HepG2 (cell line): ENCODE measurements around the gene GPBAR1. TPM values are rescaled to one million over a fixed set of nuclear protein-coding genes. Genes with fewer than 3 reads are reported as not detected.

Experiments used
- DPF2 ChIP-seq: sonication (generic); formaldehyde crosslinking; IDR thresholded peaks from 2 replicates; pipeline ENCODE4 v1.4.0; 2020; ENCODE audit warnings: mild to moderate bottlenecking, low read depth, missing genetic modification reagents, borderline replicate concordance
- ERF ChIP-seq: IDR thresholded peaks from 2 replicates; pipeline ENCODE4 v1.6.1; 2018; ENCODE audit warnings: missing biosample characterization, missing genetic modification reagents
- ISL2 ChIP-seq: sonication (generic); formaldehyde crosslinking; IDR thresholded peaks from 2 replicates; pipeline ENCODE4 v1.5.0; 2020; ENCODE audit warnings: missing genetic modification reagents
- KLF16 ChIP-seq, 2 experiments: sonication (generic) in 1 of 2; formaldehyde crosslinking in 1 of 2; IDR thresholded peaks; 2 replicates each; pipeline versions ENCODE4 v1.6.1 to v1.8.0; 2016 to 2023; ENCODE audit warnings: missing genetic modification reagents in 2 of 2, missing compliant biosample characterization in 1 of 2
- NFATC3 ChIP-seq: sonication (generic); formaldehyde crosslinking; IDR thresholded peaks from 2 replicates; pipeline ENCODE4 v1.5.1; 2020; ENCODE audit warnings: mild to moderate bottlenecking, missing genetic modification reagents
- SAFB2 ChIP-seq: sonication (generic); formaldehyde crosslinking; IDR thresholded peaks from 2 replicates; pipeline ENCODE4 v1.5.1; 2020; ENCODE audit warnings: missing genetic modification reagents, low read depth, mild to moderate bottlenecking, borderline replicate concordance
- SRF ChIP-seq: IDR thresholded peaks from 2 replicates; pipeline ENCODE4 v1.6.1; 2011; ENCODE audit warnings: mild to moderate bottlenecking, low read depth, low read length, moderate library complexity
- ZBTB40 ChIP-seq, 2 experiments: fragments of 450-650 bp in 1 of 2; sonication (generic) in 1 of 2; formaldehyde crosslinking in 1 of 2; IDR thresholded peaks; 2 replicates each; pipeline versions ENCODE4 v1.6.1 to v1.8.0; 2016 to 2022; ENCODE audit warnings: antibody characterized with exemption in 1 of 2, mild to moderate bottlenecking in 1 of 2, missing genetic modification reagents in 1 of 2
- ZGPAT ChIP-seq: IDR thresholded peaks from 2 replicates; pipeline ENCODE4 v1.6.1; 2016; ENCODE audit warnings: mild to moderate bottlenecking
- ZNF292 ChIP-seq: sonication (generic); formaldehyde crosslinking; IDR thresholded peaks from 2 replicates; pipeline ENCODE4 v1.8.1; 2022; ENCODE audit warnings: mild to moderate bottlenecking, low read depth, missing genetic modification reagents, borderline replicate concordance
- ZNF431 ChIP-seq: sonication (generic); formaldehyde crosslinking; IDR thresholded peaks from 2 replicates; pipeline ENCODE4 v1.9.0; 2022; ENCODE audit warnings: missing genetic modification reagents, low read depth, mild to moderate bottlenecking, borderline replicate concordance
- ZNF615 ChIP-seq: sonication (generic); formaldehyde crosslinking; IDR thresholded peaks from 2 replicates; pipeline ENCODE4 v1.5.0; 2020; ENCODE audit warnings: mild to moderate bottlenecking, missing genetic modification reagents, borderline replicate concordance
- ZNF660 ChIP-seq: sonication (generic); formaldehyde crosslinking; IDR thresholded peaks from 2 replicates; pipeline ENCODE4 v1.5.1; 2020; ENCODE audit warnings: mild to moderate bottlenecking, low read depth, missing genetic modification reagents, borderline replicate concordance
- ZNF710 ChIP-seq: sonication (generic); formaldehyde crosslinking; IDR thresholded peaks from 2 replicates; pipeline ENCODE4 v1.5.0; 2020; ENCODE audit warnings: mild to moderate bottlenecking, missing genetic modification reagents, borderline replicate concordance
- polyA plus RNA-seq, 8 experiments: library from polyadenylated mRNA; depleted of rRNA in 3 of 8; stranded (reverse) in 7 of 8; unstranded in 1 of 8; fragments of >200 nt; fragmentation: Illumina TruSeq in 4 of 8; extraction: Trizol in 4 of 8; gene quantifications; 2 replicates each; pipeline versions ENCODE4 v1.2.1 to v1.2.3, GENCODE V29; 2011 to 2016; ENCODE audit warnings: low read depth in 4 of 8, missing spikeins in 1 of 8, mixed read lengths in 1 of 8; ENCODE audit not compliant: insufficient read depth in 1 of 8
- total RNA-seq, 5 experiments: library from RNA; depleted of rRNA; stranded (reverse); fragments of >200 nt; fragmentation: Illumina TruSeq; extraction: Trizol; gene quantifications; 2 replicates each; pipeline ENCODE4 v1.2.3, GENCODE V29; 2016; ENCODE audit warnings: low read depth in 1 of 5

The GPBAR1 gene
- total and polyA plus RNA-seq, 2 of the 13 experiments (the other 11 are each of a cell fraction or from before 2014, with no cell fraction given), result 0.05 to 0.09 TPM

- TF ChIP-seq ZBTB40 (IDR thresholded peaks at IDR 0.05), result peak; percentile 31; the same call in 1 of the 2 replicates
- peak; percentile 97 for TF ChIP-seq ZBTB40 (CRISPR knock-in tag; IDR thresholded peaks at IDR 0.05)
- TF ChIP-seq ERF, result peak; percentile 61; the same call in 1 of the 2 replicates
- TF ChIP-seq ZNF615 (CRISPR knock-in tag), result no peak
- TF ChIP-seq SRF, result no peak; the same call in 1 of the 2 replicates
- 0 out of 2 replicates have a peak, but pooled peaks have one; percentile 30 for TF ChIP-seq ZNF431 (CRISPR knock-in tag)
- no peak for TF ChIP-seq DPF2
- TF ChIP-seq ZNF660, result no peak
- TF ChIP-seq ISL2 (CRISPR knock-in tag), result 0 out of 2 replicates have a peak, but pooled peaks have one; percentile 3
- TF ChIP-seq SAFB2 (CRISPR knock-in tag), result no peak; the same call in 1 of the 2 replicates
- peak in 1 of 2 experiments; percentile 72; a peak in 1 of 4 replicates for TF ChIP-seq KLF16 (CRISPR knock-in tag; IDR thresholded peaks at IDR 0.05)
- TF ChIP-seq ZNF292 (CRISPR knock-in tag), result no peak
- TF ChIP-seq ZGPAT (CRISPR knock-in tag), result peak; percentile 42; the same call in 1 of the 2 replicates
- peak; percentile 82; the same call in 1 of the 2 replicates for TF ChIP-seq NFATC3 (CRISPR knock-in tag)
- TF ChIP-seq ZNF710 (CRISPR knock-in tag), result peak; percentile 48; the same call in 1 of the 2 replicates
Observed at GRCh38 chr2:218272531-218273212, 11.9 kb downstream of the GPBAR1 start (continued).
